PC-3 (cell line): Measurements from ENCODE around the gene SULT1C2. TPM values are rescaled to one million over a fixed set of nuclear protein-coding genes. Genes with fewer than 3 reads are reported as not detected.

ENCODE experiments used
- ATAC-seq: fragments of 200-7000 bp; cut with Tn5 transposase; 2 replicates; pipeline ENCODE4 v1.9.1; 2020; ENCODE audit warnings: mild to moderate bottlenecking, moderate library complexity
- BruUV-seq: library from RNA; stranded (reverse); fragments of 400-500 nt; replicated peaks from 2 replicates; lab custom pipeline; 2021; lab: Mats Ljungman, UMichigan
- CTCF ChIA-PET: fragments of 300-600 bp; sonication (Branson Sonifier 250); formaldehyde crosslinking; loops from one replicate; lab custom pipeline; 2022; ENCODE audit warnings: antibody characterized with exemption; lab: Charles Lee
- POLR2A ChIA-PET: fragments of 300-600 bp; sonication (Branson Sonifier 250); formaldehyde crosslinking; loops from one replicate; lab custom pipeline; 2022; ENCODE audit warnings: antibody characterized with exemption; ENCODE audit not compliant: unreplicated experiment; lab: Charles Lee
- DNase-seq: peaks from one replicate; pipeline ENCODE4 v3.0.0-alpha.2; 2015
- H2AFZ ChIP-seq: fragments of 300-600 bp; sonication (generic); 2 replicates; pipeline ENCODE4 v1.6.0; 2016; ENCODE audit warnings: antibody characterized with exemption, low read length
- H3F3A ChIP-seq: fragments of 300-600 bp; sonication (generic); one replicate; pipeline ENCODE4 v1.6.0; 2017; ENCODE audit warnings: antibody characterized with exemption, low read length, control low read depth, mild to moderate bottlenecking; ENCODE audit not compliant: unreplicated experiment
- H3K27ac ChIP-seq: fragments of 300-600 bp; sonication (generic); 2 replicates; pipeline ENCODE4 v1.5.1; 2016; ENCODE audit warnings: mild to moderate bottlenecking, low read length
- H3K27me3 ChIP-seq: fragments of 300-600 bp; sonication (generic); 2 replicates; pipeline ENCODE4 v1.6.1; 2016; ENCODE audit warnings: low read length, mixed read lengths
- H3K36me3 ChIP-seq: fragments of 300-600 bp; sonication (generic); 2 replicates; pipeline ENCODE4 v1.6.1; 2016; ENCODE audit warnings: low read depth, mixed run types, low read length, mixed read lengths
- H3K4me1 ChIP-seq: fragments of 300-600 bp; sonication (generic); 2 replicates; pipeline ENCODE4 v1.5.1; 2016; ENCODE audit warnings: low read length; ENCODE audit not compliant: insufficient read depth
- H3K4me2 ChIP-seq: fragments of 300-600 bp; sonication (generic); 2 replicates; pipeline ENCODE4 v1.6.0; 2016; ENCODE audit warnings: low read length
- H3K4me3 ChIP-seq: fragments of 300-600 bp; sonication (generic); 2 replicates; pipeline ENCODE4 v1.5.1; 2016; ENCODE audit warnings: mild to moderate bottlenecking, low read length, mixed read lengths
- H3K79me2 ChIP-seq: fragments of 300-600 bp; sonication (generic); 2 replicates; pipeline ENCODE4 v1.6.1; 2017; ENCODE audit warnings: low read length, mixed read lengths
- H3K9ac ChIP-seq: fragments of 300-600 bp; sonication (generic); 2 replicates; pipeline ENCODE4 v1.6.0; 2016; ENCODE audit warnings: mild to moderate bottlenecking, low read length
- H3K9me2 ChIP-seq: fragments of 300-600 bp; sonication (generic); replicated peaks from 2 replicates; pipeline ENCODE4 v1.6.1; 2016; ENCODE audit warnings: mixed run types, low read length, mixed read lengths
- H3K9me3 ChIP-seq: fragments of 300-600 bp; sonication (generic); 2 replicates; pipeline ENCODE4 v1.6.1; 2016; ENCODE audit warnings: low read length, mixed read lengths
- H4K20me1 ChIP-seq: fragments of 300-600 bp; sonication (generic); 2 replicates; pipeline ENCODE4 v1.6.1; 2016; ENCODE audit warnings: low read length, mixed read lengths
- EZH2 ChIP-seq: fragments of 300-600 bp; sonication (generic); IDR thresholded peaks from one replicate; pipeline ENCODE4 v1.6.1; 2017; ENCODE audit warnings: antibody characterized with exemption, mild to moderate bottlenecking, low read length; ENCODE audit not compliant: unreplicated experiment
- EZH2phosphoT487 ChIP-seq: fragments of 300-600 bp; sonication (generic); IDR thresholded peaks from 2 replicates; pipeline ENCODE4 v1.6.1; 2018; ENCODE audit warnings: mild to moderate bottlenecking, antibody characterized with exemption, low read length, borderline replicate concordance
- intact Hi-C: fragments of 100-400 bp; cut with micrococcal nuclease; formaldehyde crosslinking; loops from 2 replicates; pipeline ENCODE4 v1.9.0; 2023
- total RNA-seq: library from RNA; depleted of rRNA; stranded (reverse); fragments of >200 nt; gene quantifications from 2 replicates; pipeline ENCODE4 v1.2.3, GENCODE V29; 2014
- TF ChIP-seq, protein P1 (sequence below): fragments of 300-600 bp; sonication (generic); conservative IDR thresholded peaks from 2 replicates; pipeline ENCODE4 v1.5.1; 2017; ENCODE audit warnings: antibody characterized with exemption, low read depth, mild to moderate bottlenecking, low read length

The SULT1C2 gene
- total RNA-seq, 1 experiment from 2014 or later, result not detected

DNA sequence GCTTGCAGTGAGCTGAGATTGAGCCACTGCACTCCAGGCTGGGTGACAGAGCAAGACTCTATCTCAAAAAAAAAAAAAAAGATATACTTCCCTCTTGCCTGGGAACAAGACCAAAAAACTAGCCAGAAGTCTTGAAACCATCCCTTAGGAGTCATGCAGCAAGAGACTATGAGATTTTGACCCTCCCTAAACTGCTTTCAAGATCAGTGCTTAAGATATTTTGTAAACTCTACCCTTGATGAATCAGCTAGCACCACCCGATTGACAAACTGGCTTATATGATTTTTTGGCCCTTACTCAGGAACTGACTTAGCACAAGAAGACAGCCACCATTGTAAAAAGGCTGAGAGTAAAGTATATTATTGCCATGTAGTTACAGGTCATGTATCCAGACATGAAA, 45.1 kb upstream of the SULT1C2 start:
- ChIA-PET POLR2A (interaction anchor here (0.6 kb wide), 1 partner anchor 232 kb away, joined by 3 read pairs; no protein-coding TSS in a partner anchor), CTCF (no interaction called here)
- ATAC-seq (peak; percentile 75), DNase-seq (peak; percentile 58)
- no peak overlapping the region for H3K4me2 ChIP-seq
- no peaks in the 10 kb centered on the region for H3F3A ChIP-seq
- no peaks in the 10 kb centered on the region for H4K20me1 ChIP-seq
- no peaks in the 10 kb centered on the region for H3K36me3 ChIP-seq
- H3K9ac ChIP-seq, result no peak overlapping the region
- H3K4me1 ChIP-seq, result peaks cover 10% of the 10 kb centered on the region; the same call in 1 of the 2 replicates
- no peaks in the 10 kb centered on the region for H3K79me2 ChIP-seq
- peaks cover 8% of the 10 kb centered on the region; the same call in 1 of the 2 replicates for H3K9me3 ChIP-seq
- TF ChIP-seq, protein P1, sequence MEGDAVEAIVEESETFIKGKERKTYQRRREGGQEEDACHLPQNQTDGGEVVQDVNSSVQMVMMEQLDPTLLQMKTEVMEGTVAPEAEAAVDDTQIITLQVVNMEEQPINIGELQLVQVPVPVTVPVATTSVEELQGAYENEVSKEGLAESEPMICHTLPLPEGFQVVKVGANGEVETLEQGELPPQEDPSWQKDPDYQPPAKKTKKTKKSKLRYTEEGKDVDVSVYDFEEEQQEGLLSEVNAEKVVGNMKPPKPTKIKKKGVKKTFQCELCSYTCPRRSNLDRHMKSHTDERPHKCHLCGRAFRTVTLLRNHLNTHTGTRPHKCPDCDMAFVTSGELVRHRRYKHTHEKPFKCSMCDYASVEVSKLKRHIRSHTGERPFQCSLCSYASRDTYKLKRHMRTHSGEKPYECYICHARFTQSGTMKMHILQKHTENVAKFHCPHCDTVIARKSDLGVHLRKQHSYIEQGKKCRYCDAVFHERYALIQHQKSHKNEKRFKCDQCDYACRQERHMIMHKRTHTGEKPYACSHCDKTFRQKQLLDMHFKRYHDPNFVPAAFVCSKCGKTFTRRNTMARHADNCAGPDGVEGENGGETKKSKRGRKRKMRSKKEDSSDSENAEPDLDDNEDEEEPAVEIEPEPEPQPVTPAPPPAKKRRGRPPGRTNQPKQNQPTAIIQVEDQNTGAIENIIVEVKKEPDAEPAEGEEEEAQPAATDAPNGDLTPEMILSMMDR, result no peak
- no peak for TF ChIP-seq EZH2
- no peak for TF ChIP-seq EZH2phosphoT487
- peak overlapping the region; percentile 19; the same call in 1 of the 2 replicates for H3K27ac ChIP-seq
- H3K9me2 ChIP-seq, result no peaks in the 10 kb centered on the region
- peak overlapping the region; percentile 35; the same call in 1 of the 2 replicates for H2AFZ ChIP-seq
- BruUV-seq, result no TSS peak
- intact Hi-C loops, result no loop called here
- no peak overlapping the region for H3K4me3 ChIP-seq
- no peaks in the 10 kb centered on the region for H3K27me3 ChIP-seq

DNA sequence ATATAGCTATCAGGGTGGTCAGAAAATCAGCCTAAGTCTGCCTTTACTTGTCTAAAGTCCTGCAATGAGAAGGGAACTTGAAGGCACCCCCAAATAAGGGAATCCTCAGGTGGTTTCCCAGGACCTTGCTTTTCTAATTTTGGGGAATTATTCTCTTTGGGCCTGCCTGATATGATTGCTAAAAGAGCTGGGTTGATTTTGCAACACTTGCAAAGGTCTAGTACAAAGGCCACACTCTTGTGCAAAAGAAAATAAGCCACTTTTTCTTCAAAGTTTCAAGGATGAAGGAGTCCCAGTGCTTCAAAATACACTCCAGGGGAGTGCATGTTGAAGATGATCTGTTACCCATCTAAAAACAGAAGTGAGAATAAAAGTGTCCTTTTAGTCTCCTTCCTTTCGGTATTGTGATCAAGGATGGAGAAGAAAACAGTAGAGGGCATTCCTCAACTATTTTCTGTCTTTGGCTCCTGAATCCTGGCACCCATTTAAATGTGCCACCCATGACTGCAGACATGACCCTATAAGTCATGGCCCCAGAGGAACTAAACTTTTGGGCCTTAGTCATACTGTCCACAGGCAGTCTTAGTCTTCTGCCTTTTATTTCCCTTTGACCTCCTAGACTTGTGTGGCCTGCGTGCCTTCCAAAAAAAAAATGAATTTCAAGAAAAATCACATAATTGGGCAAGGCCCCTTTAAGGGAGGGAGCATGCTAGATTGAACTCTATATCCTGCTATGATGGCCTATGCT, 43.9 kb upstream of the SULT1C2 start:
- Histone ChIP-seq H3K36me3 (no peaks in the 10 kb centered on the region), H3K79me2 (no peaks in the 10 kb centered on the region), H3K4me2 (no peak overlapping the region), H3K9me2 (no peaks in the 10 kb centered on the region), H3F3A (no peaks in the 10 kb centered on the region), H3K27ac (no peak overlapping the region), H2AFZ (no peak overlapping the region), H4K20me1 (no peaks in the 10 kb centered on the region), H3K9me3 (peaks cover 8% of the 10 kb centered on the region; the same call in 1 of the 2 replicates), H3K9ac (no peak overlapping the region), H3K27me3 (no peaks in the 10 kb centered on the region), H3K4me3 (no peak overlapping the region), H3K4me1 (peaks cover 7% of the 10 kb centered on the region; the same call in 1 of the 2 replicates)
- DNase-seq (no peak), ATAC-seq (no peak)
- ChIA-PET POLR2A (no interaction called here), CTCF (no interaction called here)
- no TSS peak for BruUV-seq
- intact Hi-C loops, result no loop called here
- TF ChIP-seq, protein P1, result no peak
- TF ChIP-seq EZH2 (no peak), EZH2phosphoT487 (no peak)

DNA sequence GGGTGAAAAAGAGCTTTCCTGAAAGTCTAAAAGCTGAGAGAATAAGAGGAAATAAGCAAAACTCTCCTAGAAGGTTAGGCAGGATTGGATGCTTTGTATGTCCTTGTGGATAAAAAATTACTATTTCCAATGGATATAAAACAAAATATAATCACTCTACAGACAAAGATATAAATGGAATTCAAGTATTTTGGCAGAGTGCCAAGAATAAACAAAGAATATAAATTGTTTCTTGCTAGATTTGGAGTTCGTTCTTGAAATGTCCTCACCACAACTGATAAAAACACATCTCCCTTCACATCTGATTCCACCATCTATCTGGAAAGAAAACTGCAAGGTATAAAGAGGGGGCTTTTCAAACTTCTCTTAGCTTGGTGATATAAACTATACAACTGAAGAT, 35.6 kb upstream of the SULT1C2 start:
- ChIA-PET POLR2A (interaction anchor here (0.6 to 0.7 kb wide), 2 partner anchors 11 to 123 kb away, joined by 3 to 4 read pairs; no protein-coding TSS in a partner anchor), CTCF (no interaction called here)
- Histone ChIP-seq H3K4me2 (no peak overlapping the region), H3K36me3 (no peaks in the 10 kb centered on the region), H3K9ac (no peak overlapping the region), H3K27ac (no peak overlapping the region), H3K9me2 (no peaks in the 10 kb centered on the region), H3K79me2 (no peaks in the 10 kb centered on the region), H3K9me3 (no peaks in the 10 kb centered on the region), H3K27me3 (no peaks in the 10 kb centered on the region), H4K20me1 (no peaks in the 10 kb centered on the region), H2AFZ (no peak overlapping the region), H3K4me1 (peaks cover 8% of the 10 kb centered on the region), H3K4me3 (no peak overlapping the region), H3F3A (no peaks in the 10 kb centered on the region)
- intact Hi-C loops, result no loop called here
- no peak for ATAC-seq
- TF ChIP-seq EZH2 (no peak), EZH2phosphoT487 (no peak)
- TF ChIP-seq, protein P1, result no peak
- no peak for DNase-seq
- BruUV-seq, result no TSS peak
